Activated gamma-delta T cell treated with anti-CD3 and anti-CD28 coated beads, Interleukin-2, amount 50 U/mL, for 16 hours (primary cell): ENCODE results near the gene OGFOD2.
"Not testable (repeated sequence)": the region's sequence is repeated elsewhere in the genome, so short reads cannot be mapped to it uniquely, and the experiment has no call there.

Source experiments
- DNase-seq: peaks from one replicate; pipeline ENCODE4 v3.0.0-alpha.2; 2020; ENCODE audit warnings: low read depth

OGFOD2 gene

DNA sequence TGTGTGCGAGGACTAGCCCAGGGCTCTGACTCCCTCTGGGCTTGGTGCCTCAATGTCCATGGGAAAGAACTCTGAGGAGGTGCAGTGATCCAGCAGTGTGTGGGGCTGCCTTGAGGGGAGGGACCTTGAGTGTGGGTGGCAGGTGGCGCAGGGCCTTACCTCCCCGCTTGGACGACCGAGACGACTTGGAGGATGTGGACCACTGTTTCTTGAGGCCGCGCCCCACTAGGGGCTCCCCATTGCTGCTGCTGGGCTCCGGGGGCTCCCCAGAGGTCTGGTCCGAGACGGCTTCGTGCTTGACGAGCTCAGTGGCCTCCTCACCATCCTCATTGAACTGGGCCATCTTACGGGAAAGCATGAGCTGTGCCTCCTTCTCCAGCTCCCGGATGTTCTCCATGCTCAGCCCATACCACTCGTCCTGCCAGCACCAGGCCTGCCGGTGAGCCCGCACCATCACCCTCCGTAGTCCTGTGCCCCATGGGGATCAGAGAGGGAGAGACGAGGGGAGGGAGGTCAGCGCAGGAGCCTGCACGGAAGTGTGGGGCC, 30.1 kb downstream of the OGFOD2 start:
- no peak for DNase-seq

DNA sequence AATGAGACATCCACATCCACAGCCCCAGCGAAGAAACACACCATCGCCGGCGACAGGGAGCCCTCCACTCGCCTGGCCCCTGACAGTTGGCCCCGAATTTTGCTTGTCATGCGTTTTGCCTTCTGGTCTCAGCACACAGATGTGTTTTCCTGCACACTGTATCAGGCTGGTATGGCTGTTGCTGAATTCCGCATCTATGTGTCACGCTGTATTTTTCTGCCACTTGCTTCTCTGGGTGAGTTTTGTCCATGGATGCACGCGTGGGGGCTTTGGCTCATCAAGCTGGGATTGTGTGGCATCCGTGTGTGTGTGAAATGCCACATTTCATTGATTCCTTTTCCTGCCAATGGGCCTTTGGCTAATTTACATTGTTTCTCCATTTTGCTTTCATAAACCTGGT, 31.9 kb downstream of the OGFOD2 start:
- DNase-seq: no peak

DNA sequence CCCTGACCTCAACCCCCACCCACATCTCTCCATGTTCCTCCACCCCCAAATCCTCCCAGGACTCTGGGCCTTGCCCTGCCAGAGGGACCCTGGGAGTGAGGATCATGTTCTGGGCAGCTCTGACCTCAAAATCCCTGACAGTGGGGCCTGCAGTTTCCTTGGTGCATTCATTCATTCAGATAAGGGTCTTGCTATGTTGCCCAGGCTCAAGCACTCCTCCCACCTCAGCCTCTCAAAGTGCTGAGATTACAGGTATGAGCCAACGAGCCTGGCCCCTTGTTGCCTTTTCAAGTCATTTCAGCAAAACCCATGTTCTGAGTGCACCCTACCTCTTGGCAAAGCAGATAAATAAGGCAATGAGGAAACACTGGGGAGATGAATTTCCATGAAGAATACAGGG, 35.1 kb downstream of the OGFOD2 start:
- no peak for DNase-seq

DNA sequence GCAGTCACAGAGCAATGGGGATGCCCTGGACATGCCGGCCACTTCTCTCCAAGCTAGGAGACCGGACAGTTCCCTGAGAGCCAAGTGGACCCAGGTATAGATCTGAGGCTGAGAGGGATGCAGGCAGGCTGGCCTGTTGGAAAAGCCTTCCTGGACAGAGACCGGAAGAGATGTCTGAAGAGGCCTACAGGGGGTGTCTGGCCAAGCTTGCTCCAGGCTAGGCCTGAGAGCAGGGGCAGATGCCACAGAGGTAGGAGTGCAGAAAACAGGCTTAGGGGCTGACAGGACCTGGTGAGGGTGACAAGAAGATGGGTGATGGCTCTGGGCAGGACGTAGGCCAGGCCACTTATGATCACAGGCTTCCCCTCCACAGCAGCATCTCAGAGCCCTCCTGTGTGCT, 35.6 kb downstream of the OGFOD2 start:
- DNase-seq: no peak

DNA sequence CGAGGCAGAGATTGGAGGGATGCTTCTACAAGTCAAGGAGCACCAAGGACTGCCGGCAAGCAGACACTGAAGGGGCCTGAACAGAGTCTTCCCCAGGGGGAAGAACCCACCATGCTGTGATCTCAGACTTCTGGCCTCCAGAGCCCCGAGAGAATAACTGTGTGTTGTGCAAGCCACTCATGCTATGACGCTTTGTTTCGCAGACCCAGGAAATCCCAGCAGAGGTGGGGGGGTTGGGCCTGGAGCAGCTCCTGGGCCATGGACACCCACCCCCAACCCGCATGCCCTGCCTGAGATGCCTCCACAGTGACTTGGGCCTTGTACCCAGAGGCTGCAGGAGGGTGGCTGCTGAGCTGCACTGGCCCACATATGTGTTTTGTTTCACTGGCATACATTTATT, 36.7 kb downstream of the OGFOD2 start:
- DNase-seq: no peak

DNA sequence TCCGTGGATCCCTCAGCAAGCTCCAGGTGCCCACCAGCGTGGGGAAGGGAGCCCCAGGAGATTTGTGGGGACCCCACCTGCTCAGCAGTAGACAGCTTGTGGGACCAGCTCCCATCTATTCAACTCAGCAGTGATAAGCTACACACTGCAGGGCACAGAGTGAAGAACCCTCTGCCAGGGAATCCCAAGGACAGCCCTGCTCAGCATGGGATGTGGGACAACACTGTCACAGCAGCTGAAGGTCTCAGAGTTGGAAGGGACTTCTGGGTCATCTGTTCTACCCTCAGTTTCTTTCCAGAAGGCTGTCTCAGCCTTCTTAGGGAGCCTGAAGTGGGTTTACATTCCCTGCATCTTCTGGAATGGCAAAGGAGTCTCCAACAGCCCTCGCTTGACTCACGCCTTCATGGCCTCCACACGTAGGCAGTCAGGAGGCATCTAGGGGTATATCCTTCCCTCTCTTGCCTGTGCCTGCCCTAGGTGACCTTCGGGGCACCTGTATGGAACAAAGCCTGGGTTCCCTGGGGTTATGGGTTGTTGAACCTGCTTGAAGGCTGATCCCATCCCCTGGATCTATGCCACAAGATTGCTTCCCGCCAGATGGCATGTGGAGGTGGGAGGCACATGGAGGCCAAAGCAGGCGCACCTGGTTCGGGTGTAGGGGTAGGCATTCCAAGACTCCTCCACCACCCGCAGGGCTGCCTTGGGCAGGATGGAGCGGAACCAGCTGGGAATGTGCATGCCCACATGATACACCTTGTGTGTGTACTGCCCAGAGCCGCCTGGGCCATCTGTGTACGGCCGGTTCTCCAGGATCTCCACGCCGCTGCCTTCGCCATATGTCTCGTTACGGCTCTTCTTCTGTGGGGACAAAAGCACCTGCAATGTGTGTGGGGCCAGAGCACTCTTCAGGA, 38.4 kb downstream of the OGFOD2 start:
- no peak for DNase-seq

DNA sequence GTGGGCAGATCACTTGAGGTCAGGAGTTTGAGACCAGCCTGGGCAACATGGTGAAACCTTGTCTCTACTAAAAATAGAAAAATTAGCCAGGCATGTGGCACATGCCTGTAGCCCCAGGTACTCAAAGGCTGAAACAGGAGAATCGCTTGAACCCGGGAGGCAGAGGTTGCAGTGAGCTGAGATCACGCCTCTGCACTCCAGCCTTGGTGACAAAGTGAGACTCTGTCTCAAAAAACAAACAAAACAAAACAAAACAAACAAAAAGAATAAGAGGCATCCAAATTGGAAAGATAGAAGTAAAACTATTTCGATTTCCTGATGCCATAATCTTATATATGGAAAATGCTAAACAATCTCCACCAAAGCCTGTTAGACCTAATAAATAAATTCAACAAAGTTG, 39.4 kb downstream of the OGFOD2 start:
- not testable (repeated sequence) for DNase-seq

DNA sequence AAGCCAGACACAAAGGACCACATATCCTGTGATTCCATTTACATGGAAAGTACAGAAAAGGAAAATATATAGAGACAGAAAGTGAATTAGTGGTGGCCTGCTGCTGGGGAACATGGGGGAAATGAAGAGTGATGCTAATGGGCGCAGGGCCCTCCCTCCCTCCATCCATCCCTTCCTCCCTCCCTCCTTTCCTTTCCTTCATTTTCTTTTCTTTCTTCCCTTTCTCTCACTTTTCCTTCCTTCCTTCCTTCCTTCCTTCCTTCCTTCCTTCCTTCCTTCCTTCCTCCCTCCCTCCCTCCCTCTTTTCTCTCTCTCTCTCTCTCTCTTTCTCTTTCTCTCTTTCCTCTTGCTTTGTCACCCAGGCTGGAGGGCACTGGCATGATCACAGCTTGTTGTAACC, 42.7 kb downstream of the OGFOD2 start:
- DNase-seq: no peak

DNA sequence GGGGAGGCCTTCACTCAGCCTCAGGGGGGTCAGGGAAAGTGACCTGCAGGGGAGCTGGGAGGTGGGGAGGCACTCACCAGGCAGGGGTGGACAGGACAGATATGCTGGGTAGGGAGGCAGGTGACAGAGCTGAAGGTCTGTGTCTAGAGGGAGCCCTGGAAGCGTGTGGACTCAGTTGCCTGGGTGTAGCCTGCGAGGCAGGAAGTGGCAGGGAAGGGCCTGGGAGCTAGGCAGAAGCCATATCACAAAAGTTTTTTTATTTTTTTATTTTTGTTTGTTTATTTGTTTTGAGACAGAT, 44.7 kb downstream of the OGFOD2 start:
- no peak for DNase-seq

DNA sequence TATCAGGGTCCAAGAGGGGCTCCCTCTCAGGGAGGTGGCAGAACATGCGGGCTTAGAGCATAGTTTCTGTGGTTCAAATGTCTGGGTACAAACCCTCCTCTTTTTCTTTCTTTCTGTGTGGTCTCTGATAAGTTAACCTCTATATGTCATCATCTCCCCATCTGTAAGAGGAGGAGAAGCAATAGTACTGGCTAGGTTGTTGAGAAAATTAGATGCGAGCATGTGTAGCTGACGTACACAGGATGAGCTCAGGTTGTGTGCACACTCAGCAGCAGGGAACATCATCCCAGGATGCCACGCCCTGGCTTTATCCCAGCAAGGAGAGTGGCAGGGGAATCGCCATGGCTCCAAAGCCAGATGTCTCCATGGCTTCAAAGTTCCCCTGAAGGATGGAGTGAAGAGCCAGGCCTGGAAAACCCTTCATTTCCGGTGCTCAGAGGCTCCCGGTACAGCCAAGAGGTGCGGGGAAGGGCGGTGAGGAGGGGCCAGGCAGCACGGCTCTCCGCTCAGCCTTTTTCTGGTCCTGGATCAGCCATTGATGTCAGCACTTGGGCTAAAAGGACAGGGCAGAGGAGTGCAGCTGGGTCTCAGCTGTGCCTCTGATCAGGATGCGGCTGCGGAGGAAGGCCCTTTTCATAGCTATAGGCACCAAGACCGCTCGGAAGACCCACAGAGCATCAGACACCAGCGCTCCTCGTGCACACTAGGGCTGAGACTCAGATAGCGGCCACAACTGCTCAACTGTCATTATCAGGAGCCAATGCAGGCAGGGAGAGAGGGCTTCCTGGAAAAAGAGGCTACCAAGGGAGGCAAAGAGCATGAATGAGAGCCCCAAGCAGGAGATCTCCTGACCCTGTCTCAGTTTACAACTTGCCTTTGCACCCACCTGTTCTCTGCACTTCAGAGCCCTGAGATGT, 46.9 kb downstream of the OGFOD2 start:
- DNase-seq: no peak

DNA sequence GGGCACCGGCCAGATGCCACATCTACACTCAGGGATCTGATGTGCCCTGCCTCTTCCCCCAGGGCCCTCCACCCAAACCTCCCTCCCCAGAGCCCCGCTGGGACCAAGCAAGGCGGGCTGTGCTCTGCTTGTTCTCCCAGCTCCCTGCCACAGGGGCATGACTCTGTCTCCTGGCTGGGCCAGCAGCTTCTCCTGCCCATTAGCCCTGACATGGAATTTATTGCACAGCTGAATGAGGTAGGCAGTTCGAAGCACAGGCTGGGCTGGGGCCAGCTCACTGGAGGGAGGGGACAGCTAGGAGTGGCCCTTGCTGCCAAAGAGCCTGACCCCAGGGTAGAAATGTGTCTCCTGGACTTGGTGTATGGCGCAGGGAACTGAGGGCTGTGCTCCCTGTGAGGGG, 47.8 kb downstream of the OGFOD2 start:
- DNase-seq: no peak

DNA sequence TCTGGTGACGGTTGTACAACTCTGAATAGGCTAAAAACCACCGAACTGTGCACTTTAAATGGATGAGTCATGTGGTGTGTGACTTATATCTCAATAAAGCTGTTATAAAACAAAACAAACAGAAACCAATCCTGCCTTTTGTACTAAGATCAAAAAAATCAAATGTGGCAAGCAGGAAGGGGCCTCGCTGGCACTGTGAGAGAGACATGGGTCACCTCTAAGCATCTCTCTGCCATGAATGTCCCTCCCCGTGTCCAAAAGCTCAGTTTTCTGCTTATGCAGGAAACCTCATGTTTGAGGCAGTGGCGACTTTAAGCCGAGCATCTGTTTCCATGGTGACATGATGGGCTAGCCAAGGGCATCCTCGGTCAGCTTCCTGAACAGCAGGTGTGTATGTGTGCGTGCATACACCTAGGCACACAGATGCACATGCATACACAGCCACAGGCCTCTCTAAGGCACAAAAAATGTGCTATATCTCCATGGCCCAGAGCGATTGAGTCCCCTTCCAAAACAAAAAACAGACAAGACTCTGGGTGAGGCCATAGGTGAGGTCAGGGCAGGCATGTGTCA, 49.9 kb downstream of the OGFOD2 start:
- DNase-seq: no peak

DNA sequence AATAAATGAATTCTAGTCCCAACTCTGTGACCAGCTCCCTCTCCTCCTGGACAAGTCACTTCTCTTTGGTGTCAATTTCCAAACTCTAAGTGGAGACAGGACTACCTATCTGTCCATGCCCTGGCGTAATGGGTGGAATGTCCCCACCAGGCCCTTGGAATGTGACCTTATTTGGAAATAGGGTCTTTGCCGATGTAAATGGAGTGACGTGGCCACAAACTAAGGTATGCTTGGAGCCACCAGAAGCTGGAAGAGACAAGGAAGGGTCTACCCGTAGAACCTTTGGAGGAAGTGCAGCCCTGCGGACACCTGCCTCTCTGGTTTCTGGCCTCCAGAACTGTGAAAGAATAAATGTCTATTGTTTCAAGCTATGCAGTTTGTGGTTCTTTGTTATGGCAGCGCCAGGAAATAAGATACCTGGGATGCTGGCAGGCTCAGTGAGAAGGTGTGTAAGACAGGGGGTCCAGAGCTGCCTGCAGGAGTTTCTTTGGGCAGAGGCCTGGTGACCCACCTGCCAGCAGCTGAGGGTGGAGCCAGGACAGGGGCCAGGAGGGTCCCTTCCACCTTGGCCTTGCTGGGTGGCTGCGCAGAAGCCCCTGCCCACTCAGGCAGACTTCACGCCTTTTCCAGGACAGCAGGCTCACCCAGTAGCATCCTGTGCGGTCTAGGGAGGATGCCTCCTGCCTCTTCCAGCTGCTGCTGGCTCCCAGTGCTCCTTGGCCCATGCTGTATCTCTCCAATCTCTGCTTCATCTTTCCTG, 51.2 kb downstream of the OGFOD2 start:
- no peak for DNase-seq

DNA sequence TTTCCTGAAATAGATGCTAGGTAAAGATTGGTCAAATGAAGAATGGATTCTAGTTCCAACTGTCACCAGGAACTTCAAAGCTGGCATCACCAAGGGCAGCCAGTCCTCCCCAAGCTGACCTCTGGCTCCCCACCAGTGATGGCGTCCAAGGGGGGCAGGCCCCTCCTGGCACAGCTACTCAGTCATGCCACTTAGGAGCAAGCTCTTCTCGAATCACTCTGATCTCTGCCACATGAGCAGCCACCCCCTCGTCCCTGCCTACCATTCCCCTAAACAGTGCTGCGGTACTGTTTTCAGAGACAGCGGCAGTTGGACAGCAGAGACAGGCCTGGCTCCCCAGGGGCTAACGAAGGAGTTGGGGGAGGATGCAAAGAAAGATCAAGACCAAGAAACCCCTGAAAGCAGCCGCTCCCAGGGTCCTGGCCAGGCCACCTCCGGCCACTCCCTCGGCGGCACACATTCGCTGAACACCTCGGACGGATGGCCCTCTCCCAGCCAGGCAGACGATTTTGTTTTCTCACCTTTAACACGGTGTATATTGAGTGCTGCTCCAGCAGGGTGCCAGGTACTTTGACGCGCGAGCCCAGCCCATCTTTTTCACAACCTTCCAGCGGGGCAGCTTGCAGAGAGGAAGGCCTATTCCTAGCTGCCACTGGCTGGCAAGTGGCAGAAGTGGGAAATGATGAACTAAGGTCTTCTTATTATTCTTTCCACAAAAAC, 52.8 kb downstream of the OGFOD2 start:
- DNase-seq: no peak

DNA sequence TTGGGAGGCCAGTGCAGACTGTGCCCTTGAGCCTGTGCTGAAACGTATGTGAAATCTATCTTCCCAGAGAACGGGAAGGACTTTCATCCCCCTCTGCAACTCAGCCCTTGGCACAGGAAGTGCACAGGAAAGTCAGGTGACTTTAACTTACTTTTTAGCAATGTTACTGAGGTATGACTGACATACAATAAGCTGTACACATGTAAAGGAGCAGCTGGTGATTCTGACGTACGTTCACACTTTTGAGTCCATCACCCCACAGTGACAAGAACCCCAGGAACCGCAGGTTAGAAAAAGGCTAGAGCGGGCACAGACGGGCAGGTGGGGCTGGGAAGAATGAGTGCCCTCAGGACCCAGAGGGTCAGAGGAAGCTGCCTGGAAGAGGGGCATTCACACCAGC, 53.4 kb downstream of the OGFOD2 start:
- DNase-seq: no peak

DNA sequence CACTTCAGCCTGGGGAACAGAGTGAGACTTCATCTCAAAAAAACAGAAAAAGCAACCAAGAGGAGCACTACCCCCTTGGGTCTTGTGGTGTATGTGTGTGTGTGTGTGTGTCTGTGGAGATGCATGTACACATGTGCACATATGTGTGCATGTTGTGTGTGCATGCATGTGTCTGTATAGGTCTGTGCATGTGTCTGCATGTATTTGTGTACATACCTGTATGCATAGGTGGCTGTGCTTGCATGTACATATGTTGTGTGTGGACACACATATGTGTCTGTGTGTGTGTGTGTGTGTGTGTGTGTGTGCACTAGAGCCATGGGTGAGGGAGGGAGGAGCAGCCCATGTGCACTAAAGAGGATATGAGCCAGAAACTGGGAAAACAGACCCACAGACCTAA, 54.5 kb downstream of the OGFOD2 start:
- no peak for DNase-seq
